K562 (cell line): ENCODE data around the gene ZNF490. TPM values are rescaled to one million over a fixed set of nuclear protein-coding genes. Genes with fewer than 3 reads are reported as not detected.

Source experiments
- ARNT ChIP-seq, 2 experiments: fragments of 450-650 bp; IDR thresholded peaks; 2 replicates each; pipeline ENCODE4 v1.6.1; 2016; ENCODE audit warnings: mild to moderate bottlenecking in 1 of 2
- BRD4 ChIP-seq: fragments of 200-600 bp; sonication (generic); IDR thresholded peaks from 2 replicates; pipeline ENCODE4 v1.6.1; 2017; ENCODE audit warnings: inconsistent platforms
- CCNT2 ChIP-seq: IDR thresholded peaks from 2 replicates; pipeline ENCODE4 v1.6.1; 2011; ENCODE audit warnings: borderline replicate concordance, low read depth, mild to moderate bottlenecking, moderate library complexity, mixed read lengths, low read length; ENCODE audit not compliant: insufficient read length; ENCODE audit errors: extremely low read depth
- CHCHD3 ChIP-seq: fragments of 250-450 bp; sonication (Bioruptor Pico); IDR thresholded peaks from 2 replicates; pipeline ENCODE4 v2.1.2; 2022; ENCODE audit warnings: mild to moderate bottlenecking
- E2F3 ChIP-seq: fragments of 250-450 bp; sonication (Bioruptor Pico); IDR thresholded peaks from 2 replicates; pipeline ENCODE4 v1.4.0; 2020; ENCODE audit warnings: mild to moderate bottlenecking
- L3MBTL2 ChIP-seq: fragments of 450-650 bp; IDR thresholded peaks from 2 replicates; pipeline ENCODE4 v1.6.1; 2016; ENCODE audit warnings: mild to moderate bottlenecking, moderate library complexity
- MEF2A ChIP-seq: IDR thresholded peaks from 2 replicates; pipeline ENCODE4 v1.6.1; 2011; ENCODE audit warnings: low read depth, mild to moderate bottlenecking, low read length, moderate library complexity; ENCODE audit not compliant: control insufficient read depth
- NFE2L1 ChIP-seq: fragments of 450-650 bp; IDR thresholded peaks from 2 replicates; pipeline ENCODE4 v1.6.1; 2016; ENCODE audit warnings: missing genetic modification characterization, low read depth, mild to moderate bottlenecking, missing compliant biosample characterization, moderate library complexity, borderline replicate concordance
- NFIC ChIP-seq: fragments of 450-650 bp; IDR thresholded peaks from 2 replicates; pipeline ENCODE4 v1.6.1; 2017; ENCODE audit warnings: mild to moderate bottlenecking, inconsistent platforms
- RAD21 ChIP-seq, 2 experiments: fragments of 250-450 bp in 1 of 2; fragments of 450-650 bp in 1 of 2; sonication (Bioruptor Pico) in 1 of 2; formaldehyde crosslinking in 1 of 2; IDR thresholded peaks in 1 of 2; conservative IDR thresholded peaks in 1 of 2; 2 replicates each; pipeline versions ENCODE4 v1.4.0 to v1.8.0; 2020 to 2022; ENCODE audit warnings: mild to moderate bottlenecking in 2 of 2, moderate library complexity in 1 of 2
- SMAD4 ChIP-seq: fragments of 250-450 bp; sonication (Bioruptor Pico); conservative IDR thresholded peaks from 2 replicates; pipeline ENCODE4 v1.8.0; 2021; ENCODE audit warnings: inconsistent platforms, mild to moderate bottlenecking, moderate library complexity
- TCF3 ChIP-seq: sonication (generic); formaldehyde crosslinking; IDR thresholded peaks from 2 replicates; pipeline ENCODE4 v1.4.0; 2020; ENCODE audit warnings: mild to moderate bottlenecking, missing genetic modification reagents
- TEAD4 ChIP-seq, 2 experiments: sonication (generic) in 1 of 2; formaldehyde crosslinking in 1 of 2; IDR thresholded peaks; 2 replicates each; pipeline versions ENCODE4 v1.6.1 to v1.8.0; 2012 to 2022; ENCODE audit warnings: borderline replicate concordance in 1 of 2, inconsistent platforms in 1 of 2, low read length in 1 of 2, mild to moderate bottlenecking in 1 of 2, missing genetic modification reagents in 1 of 2
- YY1 ChIP-seq, 3 experiments: IDR thresholded peaks; 2 replicates each; pipeline ENCODE4 v1.6.1; 2011; ENCODE audit warnings: low read length in 2 of 3, mild to moderate bottlenecking in 2 of 3, moderate library complexity in 2 of 3, borderline replicate concordance in 1 of 3, control low read depth in 1 of 3, low read depth in 1 of 3; ENCODE audit not compliant: insufficient read depth in 3 of 3, insufficient replicate concordance in 2 of 3, control insufficient read depth in 1 of 3, insufficient read length in 1 of 3; ENCODE audit errors: extremely low read depth in 1 of 3
- ZBTB7A ChIP-seq: IDR thresholded peaks from 2 replicates; pipeline ENCODE4 v1.6.1; 2011; ENCODE audit warnings: low read depth, mild to moderate bottlenecking, low read length, moderate library complexity, borderline replicate concordance; ENCODE audit not compliant: control insufficient read depth
- polyA plus RNA-seq, 8 experiments: library from polyadenylated mRNA; depleted of rRNA in 4 of 8; stranded (reverse) in 5 of 8; unstranded in 3 of 8; fragments of >200 nt; fragmentation: Nextera tagmentation in 2 of 8; fragmentation: Illumina TruSeq in 1 of 8; extraction: Ambion mirVana in 2 of 8; extraction: Trizol in 1 of 8; gene quantifications; 2 replicates each; pipeline versions ENCODE4 v1.2.1 to v1.2.3, GENCODE V29; 2011 to 2014; ENCODE audit warnings: inconsistent platforms in 1 of 8, missing spikeins in 1 of 8
- total RNA-seq, 7 experiments: library from RNA; depleted of rRNA in 6 of 7; stranded (reverse); fragments of >200 nt in 6 of 7; fragmentation: Illumina TruSeq in 2 of 7; extraction: Trizol in 2 of 7; gene quantifications; 2 replicates each; pipeline versions ENCODE4 v1.2.1 to v1.2.3, GENCODE V29; 2011 to 2021; ENCODE audit warnings: low replicate concordance in 1 of 7
- TF ChIP-seq, protein P1 (sequence below), 3 experiments: IDR thresholded peaks in 2 of 3; conservative IDR thresholded peaks in 1 of 3; 2 replicates each; pipeline ENCODE4 v1.5.1; 2011 to 2012; ENCODE audit warnings: low read length in 3 of 3, mild to moderate bottlenecking in 3 of 3, control low read depth in 2 of 3, improper control_type of control experiment in 1 of 3, inconsistent platforms in 1 of 3, low read depth in 1 of 3, mixed read lengths in 1 of 3, moderate library complexity in 1 of 3; ENCODE audit not compliant: insufficient read depth in 2 of 3
- TF ChIP-seq, protein P2 (sequence below), 2 experiments: IDR thresholded peaks; 2 replicates each; pipeline ENCODE4 v1.6.1; 2011; ENCODE audit warnings: borderline replicate concordance in 1 of 2, control low read depth in 1 of 2, low read depth in 1 of 2, low read length in 1 of 2, mild to moderate bottlenecking in 1 of 2, mixed read lengths in 1 of 2, moderate library complexity in 1 of 2; ENCODE audit not compliant: insufficient read depth in 1 of 2, insufficient read length in 1 of 2, poor library complexity in 1 of 2, severe bottlenecking in 1 of 2; ENCODE audit errors: extremely low read depth in 1 of 2

ZNF490 gene
- total and polyA plus RNA-seq, 9 of the 15 experiments (the other 6 are each of a cell fraction or from before 2014, with no cell fraction given) = 0.90 to 8.3 (median 4.4) TPM

DNA sequence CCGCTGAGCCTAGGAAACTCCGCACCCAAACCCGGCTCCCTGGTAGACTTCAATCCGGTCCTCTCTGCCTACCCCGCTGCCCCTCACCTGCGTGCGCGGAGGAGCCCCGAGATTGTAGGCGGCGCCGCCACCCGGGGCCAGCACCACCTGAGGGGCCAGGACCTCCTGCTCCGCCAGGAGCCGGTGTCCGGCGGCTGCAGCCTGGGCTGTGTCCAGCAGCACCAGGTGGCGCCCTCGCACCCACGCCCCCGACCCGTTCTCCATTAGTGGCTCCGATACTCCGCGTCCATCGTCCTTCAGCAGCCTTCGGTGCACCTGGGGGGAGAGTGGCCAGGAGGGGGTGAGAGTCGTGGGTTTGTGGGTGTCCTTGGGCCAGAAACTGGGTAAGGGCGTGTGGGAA lies 37.5 kb upstream of the ZNF490 start (continued):
- TF ChIP-seq TEAD4 (IDR thresholded peaks at IDR 0.05; ENCODE audit: low read length) (no peak), TEAD4 (CRISPR knock-in tag; IDR thresholded peaks at IDR 0.05; ENCODE audit: borderline replicate concordance) (no peak), NFE2L1 (tag) (no peak), CCNT2 (peak; percentile 29), CHCHD3 (CRISPR knock-in tag) (no peak), RAD21 (CRISPR knock-in tag; conservative IDR thresholded peaks at IDR 0.05 in 1 of 2, IDR thresholded peaks at IDR 0.05 in 1 of 2) (peak in 1 of 2 experiments; percentile 27; a peak in 2 of 4 replicates), MEF2A (no peak), TCF3 (CRISPR knock-in tag) (no peak), ZBTB7A (peak; percentile 42; the same call in 1 of the 2 replicates), NFIC (0 out of 2 replicates have a peak, but pooled peaks have one; percentile 22), E2F3 (CRISPR knock-in tag) (no peak), SMAD4 (CRISPR knock-in tag) (no peak), YY1 (IDR thresholded peaks at IDR 0.05; ENCODE audit: borderline replicate concordance in 1 of 3, control insufficient read depth in 1 of 3, extremely low read depth in 1 of 3, insufficient read depth in 3 of 3, insufficient read length in 1 of 3, insufficient replicate concordance in 2 of 3, low read depth in 1 of 3, low read length in 2 of 3) (peak in 1 of 3 experiments; percentile 19), L3MBTL2 (peak; percentile 12; the same call in 1 of the 2 replicates), ARNT (IDR thresholded peaks at IDR 0.05) (no peak), BRD4 (no peak)
- TF ChIP-seq, protein P1, sequence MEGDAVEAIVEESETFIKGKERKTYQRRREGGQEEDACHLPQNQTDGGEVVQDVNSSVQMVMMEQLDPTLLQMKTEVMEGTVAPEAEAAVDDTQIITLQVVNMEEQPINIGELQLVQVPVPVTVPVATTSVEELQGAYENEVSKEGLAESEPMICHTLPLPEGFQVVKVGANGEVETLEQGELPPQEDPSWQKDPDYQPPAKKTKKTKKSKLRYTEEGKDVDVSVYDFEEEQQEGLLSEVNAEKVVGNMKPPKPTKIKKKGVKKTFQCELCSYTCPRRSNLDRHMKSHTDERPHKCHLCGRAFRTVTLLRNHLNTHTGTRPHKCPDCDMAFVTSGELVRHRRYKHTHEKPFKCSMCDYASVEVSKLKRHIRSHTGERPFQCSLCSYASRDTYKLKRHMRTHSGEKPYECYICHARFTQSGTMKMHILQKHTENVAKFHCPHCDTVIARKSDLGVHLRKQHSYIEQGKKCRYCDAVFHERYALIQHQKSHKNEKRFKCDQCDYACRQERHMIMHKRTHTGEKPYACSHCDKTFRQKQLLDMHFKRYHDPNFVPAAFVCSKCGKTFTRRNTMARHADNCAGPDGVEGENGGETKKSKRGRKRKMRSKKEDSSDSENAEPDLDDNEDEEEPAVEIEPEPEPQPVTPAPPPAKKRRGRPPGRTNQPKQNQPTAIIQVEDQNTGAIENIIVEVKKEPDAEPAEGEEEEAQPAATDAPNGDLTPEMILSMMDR (IDR thresholded peaks at IDR 0.05 in 2 of 3, conservative IDR thresholded peaks at IDR 0.05 in 1 of 3; ENCODE audit: insufficient read depth in 2 of 3, low read depth in 1 of 3, low read length in 3 of 3) = peak; percentile 43 to 56 (median 54)
- TF ChIP-seq, protein P2, sequence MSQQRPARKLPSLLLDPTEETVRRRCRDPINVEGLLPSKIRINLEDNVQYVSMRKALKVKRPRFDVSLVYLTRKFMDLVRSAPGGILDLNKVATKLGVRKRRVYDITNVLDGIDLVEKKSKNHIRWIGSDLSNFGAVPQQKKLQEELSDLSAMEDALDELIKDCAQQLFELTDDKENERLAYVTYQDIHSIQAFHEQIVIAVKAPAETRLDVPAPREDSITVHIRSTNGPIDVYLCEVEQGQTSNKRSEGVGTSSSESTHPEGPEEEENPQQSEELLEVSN (IDR thresholded peaks at IDR 0.05; ENCODE audit: borderline replicate concordance in 1 of 2, extremely low read depth in 1 of 2, insufficient read depth in 1 of 2, insufficient read length in 1 of 2, low read depth in 1 of 2, low read length in 1 of 2, poor library complexity in 1 of 2, severe bottlenecking in 1 of 2) = peak in 1 of 2 experiments; percentile 57
